Esophagus squamous epithelium (tissue), 5 donors: ENCODE measurements around the gene WSCD2. TPM values are rescaled to one million over a fixed set of nuclear protein-coding genes. Genes with fewer than 3 reads are reported as not detected.

Source experiments
- DNase-seq: peaks from one replicate; lab custom pipeline; 2025; lab: John Stamatoyannopoulos, UW
- H3K27ac ChIP-seq, 4 donors: fragments of 200-600 bp; sonication (generic); one replicate each; pipeline ENCODE4 v1.5.1; 2016 to 2019; ENCODE audit warnings: mild to moderate bottlenecking in 1 of 4
- H3K27me3 ChIP-seq, 4 donors: fragments of 200-600 bp; sonication (generic); 1 replicate in 3 of 4; 2 replicates in 1 of 4; pipeline versions ENCODE4 v1.5.1 to v1.6.0; 2017 to 2021; ENCODE audit warnings: antibody characterized with exemption in 1 of 4
- H3K36me3 ChIP-seq, 3 donors: fragments of 200-600 bp; sonication (generic); one replicate each; pipeline ENCODE4 v1.5.1; 2016 to 2019
- H3K4me1 ChIP-seq, 3 donors: fragments of 200-600 bp; sonication (generic); one replicate each; pipeline ENCODE4 v1.5.1; 2017 to 2019
- H3K4me3 ChIP-seq, 4 donors: fragments of 200-600 bp; sonication (generic); 1 replicate in 3 of 4; 2 replicates in 1 of 4; pipeline ENCODE4 v1.5.1; 2016 to 2019; ENCODE audit warnings: mild to moderate bottlenecking in 2 of 4, moderate library complexity in 1 of 4
- H3K9me3 ChIP-seq, 3 donors: fragments of 200-600 bp; sonication (generic); one replicate each; pipeline ENCODE4 v1.5.1; 2016 to 2019
- CTCF ChIP-seq, 6 experiments: fragments of 450-650 bp in 4 of 6; fragments of 200-600 bp in 2 of 6; sonication (generic) in 2 of 6; IDR thresholded peaks; one replicate each; pipeline ENCODE4 v1.5.1; 2016 to 2019; ENCODE audit warnings: antibody characterized with exemption in 6 of 6, mild to moderate bottlenecking in 4 of 6, moderate library complexity in 4 of 6
- POLR2A ChIP-seq, 4 donors: fragments of 450-650 bp; IDR thresholded peaks; one replicate each; pipeline ENCODE4 v1.6.1; 2017; ENCODE audit warnings: antibody characterized with exemption in 4 of 4, mild to moderate bottlenecking in 4 of 4, moderate library complexity in 3 of 4
- WGBS, 2 donors: methylation state at CpG; one replicate each; pipeline ENCODE4 v1.1.5; 2018; 5-methylcytosine and 5-hydroxymethylcytosine counted together
- intact Hi-C: fragments of 100-400 bp; cut with DNase I; formaldehyde crosslinking; loops from one replicate; pipeline ENCODE4 v1.15.0; 2022
- total RNA-seq, 4 donors: library from RNA; depleted of rRNA; stranded (reverse); fragments of >200 nt; gene quantifications; one replicate each; pipeline ENCODE4 v1.1.0, GENCODE V29; 2016
- donor health status: DM: yes; HTN: yes; CAD: no.

The WSCD2 gene
- total RNA-seq, 4 donors from 2014 or later = 0.62 to 3.6 (median 3.3) TPM; not detected in 1

GRCh38 chr12:108231909-108232434 lies 102.9 kb downstream of the WSCD2 start:
- Histone ChIP-seq H3K9me3 (no peaks in the 10 kb centered on the region), H3K27ac (no peak overlapping the region), H3K27me3 (no peaks in the 10 kb centered on the region), H3K4me1 (peaks cover 0 to 5% (median 0%) of the 10 kb centered on the region in 3 donors), H3K4me3 (no peak overlapping the region), H3K36me3 (no peaks in the 10 kb centered on the region)
- no peak for DNase-seq
- WGBS, 2 donors = 85 to 86% methylated on average over 6 of the region's 6 CpGs
- TF ChIP-seq CTCF (IDR thresholded peaks at IDR 0.05) = no peak
- TF ChIP-seq POLR2A (IDR thresholded peaks at IDR 0.05) = no peak
- intact Hi-C loops = no loop called here

GRCh38 chr12:108232565-108232964 lies 103.5 kb downstream of the WSCD2 start:
- Histone ChIP-seq H3K27me3 (no peaks in the 10 kb centered on the region), H3K36me3 (no peaks in the 10 kb centered on the region), H3K4me1 (peaks cover 0 to 5% (median 0%) of the 10 kb centered on the region in 3 donors), H3K27ac (no peak overlapping the region), H3K4me3 (no peak overlapping the region), H3K9me3 (no peaks in the 10 kb centered on the region)
- intact Hi-C loops = no loop called here
- DNase-seq = no peak
- no peak for TF ChIP-seq CTCF (IDR thresholded peaks at IDR 0.05)
- WGBS, 2 donors = 43 to 57% methylated on average over 3 to 6 of the region's 6 CpGs

- 77 to 87% methylated on average over 6 of the region's 6 CpGs for WGBS, 2 donors
- peaks cover 0 to 5% (median 0%) of the 10 kb centered on the region in 3 donors for H3K4me1 ChIP-seq
- no peaks in the 10 kb centered on the region for H3K9me3 ChIP-seq
- no peak for TF ChIP-seq POLR2A (IDR thresholded peaks at IDR 0.05)
- TF ChIP-seq CTCF (IDR thresholded peaks at IDR 0.05) = peak in 2 of 6 experiments; percentile 5 to 15
- H3K27ac ChIP-seq = no peak overlapping the region
- no peaks in the 10 kb centered on the region for H3K36me3 ChIP-seq
- intact Hi-C loops = no loop called here
- H3K4me3 ChIP-seq = no peak overlapping the region
- no peaks in the 10 kb centered on the region for H3K27me3 ChIP-seq
- DNase-seq = no peak
Measured at GRCh38 chr12:108234158-108234557, 105.1 kb downstream of the WSCD2 start.

GRCh38 chr12:108235197-108235984 lies 106.3 kb downstream of the WSCD2 start:
- intact Hi-C loops = no loop called here
- no peak overlapping the region for H3K27ac ChIP-seq
- WGBS, 2 donors = 70 to 77% methylated on average over 5 of the region's 5 CpGs
- no peaks in the 10 kb centered on the region for H3K36me3 ChIP-seq
- H3K4me1 ChIP-seq = peaks cover 0 to 5% (median 0%) of the 10 kb centered on the region in 3 donors
- no peaks in the 10 kb centered on the region for H3K27me3 ChIP-seq
- H3K9me3 ChIP-seq = no peaks in the 10 kb centered on the region
- TF ChIP-seq CTCF (IDR thresholded peaks at IDR 0.05) = no peak
- no peak for TF ChIP-seq POLR2A (IDR thresholded peaks at IDR 0.05)
- no peak for DNase-seq
- H3K4me3 ChIP-seq = no peak overlapping the region

GRCh38 chr12:108235985-108236263 lies 106.8 kb downstream of the WSCD2 start:
- no peak for TF ChIP-seq CTCF (IDR thresholded peaks at IDR 0.05)
- no peak for TF ChIP-seq POLR2A (IDR thresholded peaks at IDR 0.05)
- 58 to 78% methylated on average over 2 to 3 of the region's 3 CpGs for WGBS, 2 donors

More at GRCh38 chr12:108235985-108236263, 106.8 kb downstream of the WSCD2 start:
- no peaks in the 10 kb centered on the region for H3K9me3 ChIP-seq
- H3K27me3 ChIP-seq = no peaks in the 10 kb centered on the region
- no peak for DNase-seq
- no peak overlapping the region for H3K27ac ChIP-seq
- H3K36me3 ChIP-seq = no peaks in the 10 kb centered on the region
- H3K4me3 ChIP-seq = no peak overlapping the region
- peaks cover 0 to 5% (median 0%) of the 10 kb centered on the region in 3 donors for H3K4me1 ChIP-seq
- intact Hi-C loops = no loop called here
